HL-60 (cell line): ENCODE results near the gene DNLZ.

Source experiments
- DNase-seq, 2 experiments: peaks; one replicate each; pipeline ENCODE4 v3.0.0-alpha.2; 2010 to 2020; ENCODE audit warnings: low read depth in 1 of 2, low spot score in 1 of 2
- H3K27ac ChIP-seq: fragments of 250-450 bp; sonication (Bioruptor Pico); replicated peaks from 2 replicates; pipeline ENCODE4 v1.5.1; 2020; ENCODE audit warnings: mild to moderate bottlenecking, moderate library complexity
- H3K27me3 ChIP-seq: fragments of 250-450 bp; sonication (Bioruptor Pico); 2 replicates; pipeline ENCODE4 v1.5.1; 2021; ENCODE audit warnings: mild to moderate bottlenecking, moderate library complexity; ENCODE audit not compliant: insufficient read depth, poor library complexity, severe bottlenecking
- H3K4me3 ChIP-seq: replicated peaks from 2 replicates; pipeline ENCODE4 v1.5.1; 2011; ENCODE audit warnings: mild to moderate bottlenecking, control low read depth, low read length; ENCODE audit not compliant: insufficient read depth
- GABPA ChIP-seq: IDR thresholded peaks from 2 replicates; pipeline ENCODE4 v1.6.1; 2012; ENCODE audit warnings: low read depth
- POLR2AphosphoS5 ChIP-seq: IDR thresholded peaks from 2 replicates; pipeline ENCODE4 v1.6.1; 2012; ENCODE audit warnings: low read depth
- SPI1 ChIP-seq: IDR thresholded peaks from 2 replicates; pipeline ENCODE4 v1.6.1; 2012; ENCODE audit warnings: low read depth, mild to moderate bottlenecking, borderline replicate concordance
- TF ChIP-seq, protein P1 (sequence below): IDR thresholded peaks from 2 replicates; pipeline ENCODE4 v1.6.1; 2012; ENCODE audit warnings: low read depth; ENCODE audit not compliant: insufficient replicate concordance
- TF ChIP-seq, protein P2 (sequence below): IDR thresholded peaks from one replicate; pipeline ENCODE4 v1.5.1; 2011; ENCODE audit warnings: low read length, control low read depth, inconsistent platforms; ENCODE audit not compliant: insufficient read depth

DNLZ gene

DNA sequence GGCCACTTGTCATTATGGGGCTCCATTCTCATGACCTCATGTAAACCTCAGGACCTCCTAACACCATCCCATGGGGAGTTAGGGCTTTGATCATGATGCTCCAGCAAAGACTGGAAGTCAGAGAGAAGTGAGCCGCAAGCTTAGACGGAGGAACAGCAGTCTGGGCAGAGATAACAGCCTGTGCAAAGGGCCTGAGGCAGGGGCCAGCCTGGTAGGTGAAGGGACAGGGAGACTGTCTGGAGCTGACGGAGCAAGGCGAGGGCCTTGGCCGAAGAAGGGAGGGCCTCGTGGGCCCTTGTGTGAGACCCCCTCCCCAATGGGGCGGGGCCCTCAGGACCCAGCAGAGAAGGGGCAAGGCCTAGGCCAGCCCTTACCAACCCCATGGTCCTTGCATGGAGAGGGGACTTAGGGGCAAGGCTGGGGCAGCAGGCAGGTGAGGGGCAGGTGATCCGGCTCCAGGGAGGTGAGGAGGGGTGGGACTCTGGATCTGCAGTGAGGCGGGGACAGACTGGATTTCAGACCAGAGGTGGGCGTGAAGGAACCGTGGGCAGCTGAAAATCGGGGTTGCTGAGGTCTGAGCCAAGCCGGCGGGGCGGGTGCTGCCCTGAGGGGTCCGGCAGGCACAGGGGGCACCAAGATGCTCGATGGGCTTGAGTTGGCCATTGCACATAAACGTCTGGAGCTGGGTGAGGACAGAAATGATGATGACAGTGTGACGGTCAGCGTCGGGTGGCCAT is 18.8 kb downstream of the DNLZ start:
- H3K27ac ChIP-seq: no peak overlapping the region
- TF ChIP-seq, protein P1, sequence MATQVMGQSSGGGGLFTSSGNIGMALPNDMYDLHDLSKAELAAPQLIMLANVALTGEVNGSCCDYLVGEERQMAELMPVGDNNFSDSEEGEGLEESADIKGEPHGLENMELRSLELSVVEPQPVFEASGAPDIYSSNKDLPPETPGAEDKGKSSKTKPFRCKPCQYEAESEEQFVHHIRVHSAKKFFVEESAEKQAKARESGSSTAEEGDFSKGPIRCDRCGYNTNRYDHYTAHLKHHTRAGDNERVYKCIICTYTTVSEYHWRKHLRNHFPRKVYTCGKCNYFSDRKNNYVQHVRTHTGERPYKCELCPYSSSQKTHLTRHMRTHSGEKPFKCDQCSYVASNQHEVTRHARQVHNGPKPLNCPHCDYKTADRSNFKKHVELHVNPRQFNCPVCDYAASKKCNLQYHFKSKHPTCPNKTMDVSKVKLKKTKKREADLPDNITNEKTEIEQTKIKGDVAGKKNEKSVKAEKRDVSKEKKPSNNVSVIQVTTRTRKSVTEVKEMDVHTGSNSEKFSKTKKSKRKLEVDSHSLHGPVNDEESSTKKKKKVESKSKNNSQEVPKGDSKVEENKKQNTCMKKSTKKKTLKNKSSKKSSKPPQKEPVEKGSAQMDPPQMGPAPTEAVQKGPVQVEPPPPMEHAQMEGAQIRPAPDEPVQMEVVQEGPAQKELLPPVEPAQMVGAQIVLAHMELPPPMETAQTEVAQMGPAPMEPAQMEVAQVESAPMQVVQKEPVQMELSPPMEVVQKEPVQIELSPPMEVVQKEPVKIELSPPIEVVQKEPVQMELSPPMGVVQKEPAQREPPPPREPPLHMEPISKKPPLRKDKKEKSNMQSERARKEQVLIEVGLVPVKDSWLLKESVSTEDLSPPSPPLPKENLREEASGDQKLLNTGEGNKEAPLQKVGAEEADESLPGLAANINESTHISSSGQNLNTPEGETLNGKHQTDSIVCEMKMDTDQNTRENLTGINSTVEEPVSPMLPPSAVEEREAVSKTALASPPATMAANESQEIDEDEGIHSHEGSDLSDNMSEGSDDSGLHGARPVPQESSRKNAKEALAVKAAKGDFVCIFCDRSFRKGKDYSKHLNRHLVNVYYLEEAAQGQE: no peak
- no peak for TF ChIP-seq POLR2AphosphoS5
- H3K4me3 ChIP-seq: no peak overlapping the region
- no peak for DNase-seq
- H3K27me3 ChIP-seq: no peaks in the 10 kb centered on the region

DNA sequence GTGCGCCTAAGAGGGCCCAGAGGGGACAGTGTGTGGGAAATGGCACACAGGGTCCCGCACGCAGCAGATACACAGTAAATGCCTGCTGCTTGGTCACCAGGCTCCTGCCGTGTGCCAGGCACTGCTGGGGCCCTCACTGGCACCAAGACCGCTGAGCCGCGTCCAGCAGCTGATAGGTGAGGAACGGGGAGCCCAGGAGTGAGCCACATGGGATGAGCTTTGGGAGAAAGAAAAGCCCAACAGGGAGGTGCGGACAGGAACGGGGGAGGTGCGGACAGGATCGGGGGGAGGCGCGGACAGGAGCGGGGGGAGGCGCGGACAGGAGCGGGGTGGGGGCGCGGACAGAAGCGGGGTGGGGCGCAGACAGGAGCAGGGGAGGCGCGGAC is 19.7 kb downstream of the DNLZ start:
- H3K27ac ChIP-seq: no peak overlapping the region
- TF ChIP-seq POLR2AphosphoS5: no peak
- no peak for TF ChIP-seq SPI1
- TF ChIP-seq, protein P2, sequence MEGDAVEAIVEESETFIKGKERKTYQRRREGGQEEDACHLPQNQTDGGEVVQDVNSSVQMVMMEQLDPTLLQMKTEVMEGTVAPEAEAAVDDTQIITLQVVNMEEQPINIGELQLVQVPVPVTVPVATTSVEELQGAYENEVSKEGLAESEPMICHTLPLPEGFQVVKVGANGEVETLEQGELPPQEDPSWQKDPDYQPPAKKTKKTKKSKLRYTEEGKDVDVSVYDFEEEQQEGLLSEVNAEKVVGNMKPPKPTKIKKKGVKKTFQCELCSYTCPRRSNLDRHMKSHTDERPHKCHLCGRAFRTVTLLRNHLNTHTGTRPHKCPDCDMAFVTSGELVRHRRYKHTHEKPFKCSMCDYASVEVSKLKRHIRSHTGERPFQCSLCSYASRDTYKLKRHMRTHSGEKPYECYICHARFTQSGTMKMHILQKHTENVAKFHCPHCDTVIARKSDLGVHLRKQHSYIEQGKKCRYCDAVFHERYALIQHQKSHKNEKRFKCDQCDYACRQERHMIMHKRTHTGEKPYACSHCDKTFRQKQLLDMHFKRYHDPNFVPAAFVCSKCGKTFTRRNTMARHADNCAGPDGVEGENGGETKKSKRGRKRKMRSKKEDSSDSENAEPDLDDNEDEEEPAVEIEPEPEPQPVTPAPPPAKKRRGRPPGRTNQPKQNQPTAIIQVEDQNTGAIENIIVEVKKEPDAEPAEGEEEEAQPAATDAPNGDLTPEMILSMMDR: no peak
- TF ChIP-seq, protein P1: no peak
- no peak for TF ChIP-seq GABPA
- no peaks in the 10 kb centered on the region for H3K27me3 ChIP-seq
- DNase-seq: no peak
- no peak overlapping the region for H3K4me3 ChIP-seq

DNA sequence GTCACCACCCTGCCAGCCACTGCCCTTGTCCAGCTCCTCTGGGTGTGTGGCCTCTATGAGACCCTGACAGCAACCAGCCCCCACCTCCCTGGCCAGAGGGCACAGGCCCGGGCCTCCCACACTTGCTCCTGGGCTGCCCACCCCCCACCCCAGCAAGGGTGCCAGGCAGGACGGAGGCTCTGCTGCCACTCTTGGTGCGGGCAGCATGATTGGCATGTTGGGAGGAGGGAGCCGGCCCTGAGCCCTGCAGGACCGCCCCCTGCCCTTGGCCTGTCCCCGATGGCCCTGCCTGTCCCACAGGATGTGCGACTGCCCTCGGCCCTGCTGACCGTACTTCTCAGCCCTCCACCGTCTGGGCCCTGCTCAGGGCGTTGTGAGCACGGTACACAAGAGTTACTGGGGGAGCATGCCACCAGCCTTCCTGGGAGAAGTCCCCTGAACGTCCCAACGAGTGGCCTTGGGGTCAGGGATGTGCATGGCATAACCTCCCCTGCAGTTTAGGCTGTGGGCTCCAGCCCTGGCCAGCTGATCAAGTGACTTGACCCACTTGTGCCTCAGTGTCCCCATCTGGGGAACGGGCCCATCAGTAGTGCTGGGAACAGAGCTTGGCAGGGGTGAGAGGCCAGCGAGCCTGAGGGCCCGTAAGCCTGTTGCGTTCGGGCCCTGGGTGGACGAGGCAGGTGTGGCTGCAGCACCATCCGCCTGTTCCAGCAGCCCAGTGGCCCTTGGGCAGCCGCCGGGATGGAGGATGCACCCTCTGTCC is 20.2 kb downstream of the DNLZ start:
- Histone ChIP-seq H3K27ac (no peak overlapping the region), H3K4me3 (no peak overlapping the region)
- no peak for DNase-seq

More for the DNA sequence above, 20.2 kb downstream of the DNLZ start:
- TF ChIP-seq POLR2AphosphoS5: no peak
- no peak for TF ChIP-seq SPI1
- TF ChIP-seq, protein P1: no peak
- TF ChIP-seq, protein P2: no peak
- no peak for TF ChIP-seq GABPA
- H3K27me3 ChIP-seq: no peaks in the 10 kb centered on the region
